OCI-LY1 (cell line): ENCODE data around the gene DLG5.

Source experiments
- H2AFZ ChIP-seq: fragments of 200-600 bp; sonication (generic), shearing (Covaris generic); 2 replicates; pipeline ENCODE4 v1.6.0; 2014; ENCODE audit warnings: antibody characterized with exemption, mild to moderate bottlenecking, low read length
- H3F3A ChIP-seq: fragments of 200-600 bp; sonication (generic), shearing (Covaris generic); 2 replicates; pipeline ENCODE4 v1.6.0; 2014; ENCODE audit warnings: mild to moderate bottlenecking, antibody characterized with exemption, low read length, moderate library complexity; ENCODE audit not compliant: insufficient read depth
- H3K27ac ChIP-seq: fragments of 200-600 bp; sonication (generic); 2 replicates; pipeline ENCODE4 v1.5.1; 2014; ENCODE audit warnings: low read length, mixed run types, mild to moderate bottlenecking, low read depth; ENCODE audit not compliant: poor library complexity, severe bottlenecking
- H3K27me3 ChIP-seq: fragments of 200-600 bp; sonication (generic); 2 replicates; pipeline ENCODE4 v1.6.0; 2014; ENCODE audit warnings: antibody characterized with exemption, mild to moderate bottlenecking, low read length, moderate library complexity; ENCODE audit not compliant: insufficient read depth
- H3K36me3 ChIP-seq: fragments of 200-600 bp; sonication (generic); 2 replicates; pipeline ENCODE4 v1.6.1; 2014; ENCODE audit warnings: mild to moderate bottlenecking, antibody characterized with exemption, low read length, moderate library complexity, mixed read lengths; ENCODE audit not compliant: insufficient read depth
- H3K4me1 ChIP-seq: fragments of 200-600 bp; sonication (generic); 2 replicates; pipeline ENCODE4 v1.5.1; 2014; ENCODE audit warnings: mild to moderate bottlenecking, low read length, moderate library complexity; ENCODE audit not compliant: insufficient read depth, severe bottlenecking
- H3K4me2 ChIP-seq: fragments of 200-600 bp; sonication (generic), shearing (Covaris generic); 2 replicates; pipeline ENCODE4 v1.6.1; 2014; ENCODE audit warnings: low read length
- H3K4me3 ChIP-seq: fragments of 200-600 bp; sonication (generic); 2 replicates; pipeline ENCODE4 v1.5.1; 2014; ENCODE audit warnings: low read length, low read depth, mild to moderate bottlenecking, mixed read lengths; ENCODE audit not compliant: poor library complexity, severe bottlenecking
- H3K79me2 ChIP-seq: fragments of 200-600 bp; shearing (Covaris generic); 2 replicates; pipeline ENCODE4 v1.6.1; 2016; ENCODE audit warnings: mixed run types, low read length, mixed read lengths; ENCODE audit not compliant: insufficient read depth
- H3K9ac ChIP-seq: fragments of 200-600 bp; sonication (generic), shearing (Covaris generic); 2 replicates; pipeline ENCODE4 v1.6.1; 2014; ENCODE audit warnings: mild to moderate bottlenecking, low read length, mixed read lengths
- H3K9me2 ChIP-seq: fragments of 200-600 bp; sonication (generic), shearing (Covaris generic); 2 replicates; pipeline ENCODE4 v1.6.1; 2014; ENCODE audit warnings: low read depth, mild to moderate bottlenecking, low read length, mixed read lengths
- H3K9me3 ChIP-seq: fragments of 200-600 bp; shearing (Covaris generic); 2 replicates; pipeline ENCODE4 v1.6.1; 2014; ENCODE audit warnings: low read length, mixed read lengths
- H4K20me1 ChIP-seq: fragments of 200-600 bp; sonication (generic), shearing (Covaris generic); 2 replicates; pipeline ENCODE4 v1.6.0; 2016; ENCODE audit warnings: mild to moderate bottlenecking, low read length; ENCODE audit not compliant: insufficient read depth
- EZH2 ChIP-seq: fragments of 200-600 bp; sonication (generic), shearing (Covaris generic); IDR thresholded peaks from 2 replicates; pipeline ENCODE4 v1.8.0; 2017; ENCODE audit warnings: borderline replicate concordance, mixed run types, mild to moderate bottlenecking, antibody characterized with exemption, low read length, moderate library complexity, mixed read lengths
- TF ChIP-seq, protein P1 (sequence below): fragments of 200-600 bp; sonication (generic), shearing (Covaris generic); IDR thresholded peaks from 2 replicates; pipeline ENCODE4 v1.5.1; 2017; ENCODE audit warnings: mild to moderate bottlenecking, antibody characterized with exemption, low read length, moderate library complexity, mixed read lengths

Gene DLG5, protein sequence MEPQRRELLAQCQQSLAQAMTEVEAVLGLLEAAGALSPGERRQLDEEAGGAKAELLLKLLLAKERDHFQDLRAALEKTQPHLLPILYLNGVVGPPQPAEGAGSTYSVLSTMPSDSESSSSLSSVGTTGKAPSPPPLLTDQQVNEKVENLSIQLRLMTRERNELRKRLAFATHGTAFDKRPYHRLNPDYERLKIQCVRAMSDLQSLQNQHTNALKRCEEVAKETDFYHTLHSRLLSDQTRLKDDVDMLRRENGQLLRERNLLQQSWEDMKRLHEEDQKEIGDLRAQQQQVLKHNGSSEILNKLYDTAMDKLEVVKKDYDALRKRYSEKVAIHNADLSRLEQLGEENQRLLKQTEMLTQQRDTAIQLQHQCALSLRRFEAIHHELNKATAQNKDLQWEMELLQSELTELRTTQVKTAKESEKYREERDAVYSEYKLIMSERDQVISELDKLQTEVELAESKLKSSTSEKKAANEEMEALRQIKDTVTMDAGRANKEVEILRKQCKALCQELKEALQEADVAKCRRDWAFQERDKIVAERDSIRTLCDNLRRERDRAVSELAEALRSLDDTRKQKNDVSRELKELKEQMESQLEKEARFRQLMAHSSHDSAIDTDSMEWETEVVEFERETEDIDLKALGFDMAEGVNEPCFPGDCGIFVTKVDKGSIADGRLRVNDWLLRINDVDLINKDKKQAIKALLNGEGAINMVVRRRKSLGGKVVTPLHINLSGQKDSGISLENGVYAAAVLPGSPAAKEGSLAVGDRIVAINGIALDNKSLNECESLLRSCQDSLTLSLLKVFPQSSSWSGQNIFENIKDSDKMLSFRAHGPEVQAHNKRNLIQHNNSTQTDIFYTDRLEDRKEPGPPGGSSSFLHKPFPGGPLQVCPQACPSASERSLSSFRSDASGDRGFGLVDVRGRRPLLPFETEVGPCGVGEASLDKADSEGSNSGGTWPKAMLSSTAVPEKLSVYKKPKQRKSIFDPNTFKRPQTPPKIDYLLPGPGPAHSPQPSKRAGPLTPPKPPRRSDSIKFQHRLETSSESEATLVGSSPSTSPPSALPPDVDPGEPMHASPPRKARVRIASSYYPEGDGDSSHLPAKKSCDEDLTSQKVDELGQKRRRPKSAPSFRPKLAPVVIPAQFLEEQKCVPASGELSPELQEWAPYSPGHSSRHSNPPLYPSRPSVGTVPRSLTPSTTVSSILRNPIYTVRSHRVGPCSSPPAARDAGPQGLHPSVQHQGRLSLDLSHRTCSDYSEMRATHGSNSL (N-terminal part only)

DNA sequence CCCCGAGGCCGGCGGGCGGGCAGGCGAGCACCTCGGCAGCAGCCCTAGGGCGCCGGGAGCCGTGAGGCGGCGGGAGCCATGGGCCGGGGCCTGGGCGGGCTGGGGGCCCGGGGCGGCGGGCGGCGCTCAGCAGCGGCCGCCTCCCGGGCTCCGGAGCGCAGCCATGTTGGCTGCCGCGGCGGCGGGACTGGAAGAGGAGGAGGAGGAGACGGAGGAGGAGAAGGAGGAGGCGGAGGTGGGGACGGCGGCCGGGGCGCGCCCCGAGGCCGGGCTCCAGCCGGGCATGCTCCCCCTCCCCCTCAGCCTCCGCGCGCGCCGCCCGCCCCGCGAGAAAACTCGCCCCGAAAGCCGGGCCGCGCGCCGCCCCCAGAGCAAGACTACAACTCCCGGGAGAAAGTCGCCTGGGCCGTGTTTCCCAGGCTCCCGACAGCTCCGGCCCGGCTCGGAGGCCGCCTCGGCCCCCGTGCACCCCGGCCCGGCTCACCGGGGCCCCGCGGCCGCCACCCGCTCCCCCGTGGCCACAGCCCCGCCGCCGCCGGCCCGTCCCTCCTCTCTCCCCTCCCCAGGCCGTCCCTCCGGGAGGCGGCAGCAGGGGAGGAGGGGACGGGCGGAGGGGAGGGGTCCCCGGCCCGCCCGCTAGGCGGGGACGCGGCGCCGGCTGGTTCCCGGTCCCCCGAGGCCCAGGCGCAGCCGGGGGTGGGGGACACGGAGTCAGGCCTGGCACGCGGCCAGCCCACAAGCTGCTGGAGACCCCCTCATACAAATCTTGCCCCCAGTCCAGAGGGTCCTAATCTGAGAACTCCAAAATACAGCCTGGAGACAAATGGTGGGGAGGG is at the start of gene DLG5:
DLG5 (minus strand) TSS at position 190 of the 836 bp plus-strand sequence. CDS start 235 bp downstream, outside the sequence.
- Histone ChIP-seq H3K27ac (no peak within 1 kb of the TSS), H3K4me3 (no peak within 1 kb of the TSS), H3K9ac (no peak within 1 kb of the TSS), H3K4me2 (no peak within 1 kb of the TSS), H3K27me3 (no peaks in the 10 kb centered on the region), H3K79me2 (no peaks in the 10 kb centered on the region), H3K4me1 (no peaks in the 10 kb centered on the region), H3K9me2 (no peaks in the 10 kb centered on the region), H4K20me1 (no peaks in the 10 kb centered on the region), H3F3A (no peaks in the 10 kb centered on the region), H3K9me3 (no peaks in the 10 kb centered on the region), H2AFZ (no peak within 1 kb of the TSS), H3K36me3 (no peaks in the 10 kb centered on the region)
- no peak for TF ChIP-seq EZH2
- TF ChIP-seq, protein P1, sequence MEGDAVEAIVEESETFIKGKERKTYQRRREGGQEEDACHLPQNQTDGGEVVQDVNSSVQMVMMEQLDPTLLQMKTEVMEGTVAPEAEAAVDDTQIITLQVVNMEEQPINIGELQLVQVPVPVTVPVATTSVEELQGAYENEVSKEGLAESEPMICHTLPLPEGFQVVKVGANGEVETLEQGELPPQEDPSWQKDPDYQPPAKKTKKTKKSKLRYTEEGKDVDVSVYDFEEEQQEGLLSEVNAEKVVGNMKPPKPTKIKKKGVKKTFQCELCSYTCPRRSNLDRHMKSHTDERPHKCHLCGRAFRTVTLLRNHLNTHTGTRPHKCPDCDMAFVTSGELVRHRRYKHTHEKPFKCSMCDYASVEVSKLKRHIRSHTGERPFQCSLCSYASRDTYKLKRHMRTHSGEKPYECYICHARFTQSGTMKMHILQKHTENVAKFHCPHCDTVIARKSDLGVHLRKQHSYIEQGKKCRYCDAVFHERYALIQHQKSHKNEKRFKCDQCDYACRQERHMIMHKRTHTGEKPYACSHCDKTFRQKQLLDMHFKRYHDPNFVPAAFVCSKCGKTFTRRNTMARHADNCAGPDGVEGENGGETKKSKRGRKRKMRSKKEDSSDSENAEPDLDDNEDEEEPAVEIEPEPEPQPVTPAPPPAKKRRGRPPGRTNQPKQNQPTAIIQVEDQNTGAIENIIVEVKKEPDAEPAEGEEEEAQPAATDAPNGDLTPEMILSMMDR: no peak

DNA sequence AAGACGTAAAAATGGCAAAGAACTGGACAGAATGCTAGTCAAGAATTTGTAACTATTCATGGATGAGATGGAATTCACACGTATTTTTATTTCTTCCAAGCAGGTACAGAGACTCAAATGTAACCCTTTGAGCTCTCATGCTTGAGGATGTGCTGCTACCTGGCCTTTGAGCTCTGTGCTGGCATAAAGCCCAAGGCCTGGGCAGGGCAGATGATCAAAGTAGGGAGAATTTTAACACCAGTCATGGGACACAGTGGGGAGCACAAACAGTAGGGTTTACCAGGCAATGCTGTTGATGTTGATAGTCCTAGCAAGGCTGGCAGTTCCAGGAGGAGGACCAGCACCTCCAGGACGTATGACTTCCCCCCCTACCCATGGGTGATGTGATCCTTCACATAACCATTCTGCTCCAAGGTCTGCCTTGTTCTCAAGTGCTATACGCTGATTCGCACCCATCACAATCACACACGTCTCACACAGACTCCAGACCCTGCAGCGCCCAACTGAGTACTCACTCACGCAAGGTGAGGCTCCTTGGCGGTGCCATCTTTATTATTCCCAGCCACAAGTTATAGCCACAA is 48.6 kb upstream of the DLG5 start:
- Histone ChIP-seq H3K4me1 (peaks cover 7% of the 10 kb centered on the region), H3K27me3 (no peaks in the 10 kb centered on the region), H3F3A (no peaks in the 10 kb centered on the region), H3K9ac (no peak overlapping the region), H3K9me3 (no peaks in the 10 kb centered on the region), H2AFZ (no peak overlapping the region), H4K20me1 (no peaks in the 10 kb centered on the region), H3K36me3 (peaks cover 42% of the 10 kb centered on the region), H3K27ac (no peak overlapping the region), H3K4me2 (no peak overlapping the region), H3K4me3 (no peak overlapping the region), H3K79me2 (no peaks in the 10 kb centered on the region), H3K9me2 (no peaks in the 10 kb centered on the region)
- no peak for TF ChIP-seq EZH2
- TF ChIP-seq, protein P1: no peak
